IMR-90 (cell line): Measurements from ENCODE around the gene CDADC1. TPM values are rescaled to one million over a fixed set of nuclear protein-coding genes. Genes with fewer than 3 reads are reported as not detected.

Source experiments
- ATAC-seq: fragments of 200-7000 bp; cut with Tn5 transposase; 2 replicates; pipeline ENCODE4 v1.9.1; 2020; ENCODE audit warnings: low read depth, mild to moderate bottlenecking, moderate library complexity
- BruUV-seq: library from RNA; stranded (reverse); fragments of 400-500 nt; replicated peaks from 2 replicates; lab custom pipeline; 2021; lab: Mats Ljungman, UMichigan
- CTCF ChIA-PET: fragments of 300-600 bp; formaldehyde crosslinking; extraction: SDS; loops from one replicate; lab custom pipeline; 2021; ENCODE audit warnings: antibody characterized with exemption; lab: Yijun Ruan, JAX
- POLR2A ChIA-PET: fragments of 300-600 bp; sonication (Branson Sonifier 250); formaldehyde crosslinking; loops from one replicate; lab custom pipeline; 2022; ENCODE audit warnings: antibody characterized with exemption; ENCODE audit not compliant: unreplicated experiment; lab: Charles Lee
- DNase-seq: peaks from one replicate; pipeline ENCODE4 v3.0.0; 2013
- H2AFZ ChIP-seq: replicated peaks from 2 replicates; pipeline ENCODE3; 2013; ENCODE audit warnings: low read length, mild to moderate bottlenecking; ENCODE audit not compliant: poor library complexity
- H2AK5ac ChIP-seq: 2 replicates; pipeline ENCODE4 v1.6.1; 2013; ENCODE audit warnings: low read depth, low read length, inconsistent platforms
- H2AK9ac ChIP-seq: replicated peaks from 2 replicates; pipeline ENCODE3; 2013; ENCODE audit warnings: mild to moderate bottlenecking, low read depth, low read length, moderate library complexity; ENCODE audit not compliant: poor library complexity
- H2BK120ac ChIP-seq: 2 replicates; pipeline ENCODE4 v1.6.1; 2013; ENCODE audit warnings: low read depth, low read length, inconsistent platforms
- H2BK15ac ChIP-seq: 3 replicates; pipeline ENCODE4 v1.6.1; 2013; ENCODE audit warnings: low read depth, low read length, inconsistent platforms
- H2BK20ac ChIP-seq: 2 replicates; pipeline ENCODE4 v1.6.1; 2013; ENCODE audit warnings: low read depth, mild to moderate bottlenecking, inconsistent platforms, low read length, moderate library complexity
- H2BK5ac ChIP-seq: 2 replicates; pipeline ENCODE4 v1.6.1; 2013; ENCODE audit warnings: mild to moderate bottlenecking, low read depth, low read length, inconsistent platforms; ENCODE audit not compliant: poor library complexity, severe bottlenecking
- H3K14ac ChIP-seq: replicated peaks from 2 replicates; pipeline ENCODE4 v1.6.1; 2013; ENCODE audit warnings: low read depth, low read length, inconsistent platforms
- H3K18ac ChIP-seq: 2 replicates; pipeline ENCODE4 v1.6.1; 2013; ENCODE audit warnings: low read depth, low read length, control low read depth
- H3K23ac ChIP-seq: 2 replicates; pipeline ENCODE4 v1.6.1; 2013; ENCODE audit warnings: low read depth, low read length, inconsistent platforms
- H3K27ac ChIP-seq: 2 replicates; pipeline ENCODE4 v1.5.1; 2013; ENCODE audit warnings: mild to moderate bottlenecking, control low read depth, low read length; ENCODE audit not compliant: insufficient read depth
- H3K27me3 ChIP-seq: 2 replicates; pipeline ENCODE4 v1.6.1; 2013; ENCODE audit warnings: low read length; ENCODE audit not compliant: control insufficient read depth, insufficient read depth
- H3K36me3 ChIP-seq: 2 replicates; pipeline ENCODE4 v1.6.1; 2013; ENCODE audit warnings: low read length, mixed read lengths; ENCODE audit not compliant: control insufficient read depth, insufficient read depth
- H3K4ac ChIP-seq: 2 replicates; pipeline ENCODE4 v1.6.1; 2013; ENCODE audit warnings: low read depth, low read length, inconsistent platforms
- H3K4me1 ChIP-seq: 2 replicates; pipeline ENCODE4 v1.6.1; 2013; ENCODE audit warnings: low read length, mixed read lengths; ENCODE audit not compliant: control insufficient read depth, insufficient read depth
- H3K4me2 ChIP-seq: 2 replicates; pipeline ENCODE4 v1.6.1; 2013; ENCODE audit warnings: low read depth, mild to moderate bottlenecking, control low read depth, low read length, moderate library complexity
- H3K4me3 ChIP-seq: 2 replicates; pipeline ENCODE4 v1.5.1; 2013; ENCODE audit warnings: low read depth, mild to moderate bottlenecking, control low read depth, low read length, moderate library complexity; ENCODE audit not compliant: insufficient read depth
- H3K56ac ChIP-seq: 2 replicates; pipeline ENCODE4 v1.6.1; 2013; ENCODE audit warnings: low read length, inconsistent platforms; ENCODE audit not compliant: insufficient read depth; ENCODE audit errors: extremely low read depth
- H3K79me1 ChIP-seq, 2 experiments: 2 replicates each; pipeline ENCODE4 v1.6.1; 2013; ENCODE audit warnings: low read length in 2 of 2, inconsistent platforms in 1 of 2, low read depth in 1 of 2
- H3K9ac ChIP-seq: 2 replicates; pipeline ENCODE4 v1.6.1; 2013; ENCODE audit warnings: low read depth, low read length, control low read depth
- H3K9me1 ChIP-seq: 2 replicates; pipeline ENCODE4 v1.6.1; 2013; ENCODE audit warnings: low read length, inconsistent platforms; ENCODE audit not compliant: insufficient read depth
- H3K9me3 ChIP-seq: 2 replicates; pipeline ENCODE4 v1.6.1; 2013; ENCODE audit warnings: low read length; ENCODE audit not compliant: control insufficient read depth, insufficient read depth
- H4K20me1 ChIP-seq: 2 replicates; pipeline ENCODE4 v1.6.1; 2013; ENCODE audit warnings: low read length, inconsistent platforms; ENCODE audit not compliant: insufficient read depth
- H4K5ac ChIP-seq: 2 replicates; pipeline ENCODE4 v1.6.1; 2013; ENCODE audit warnings: mild to moderate bottlenecking, low read depth, low read length, control low read depth
- H4K8ac ChIP-seq, 2 experiments: 2 replicates each; pipeline ENCODE4 v1.6.1; 2013; ENCODE audit warnings: low read depth in 2 of 2, low read length in 2 of 2, control low read depth in 1 of 2, inconsistent platforms in 1 of 2
- H4K91ac ChIP-seq: 2 replicates; pipeline ENCODE4 v1.6.1; 2013; ENCODE audit warnings: low read depth, low read length, inconsistent platforms; ENCODE audit not compliant: insufficient read depth
- BHLHE40 ChIP-seq: fragments of 150-350 bp; IDR thresholded peaks from 2 replicates; pipeline ENCODE4 v1.6.1; 2016; ENCODE audit warnings: mild to moderate bottlenecking, low read depth, low read length
- ELK1 ChIP-seq: fragments of 150-350 bp; IDR thresholded peaks from 2 replicates; pipeline ENCODE4 v1.6.1; 2016; ENCODE audit warnings: low read depth, mild to moderate bottlenecking, low read length, moderate library complexity, borderline replicate concordance
- FOS ChIP-seq: fragments of 150-350 bp; IDR thresholded peaks from 2 replicates; pipeline ENCODE4 v1.6.1; 2016; ENCODE audit warnings: low read depth, low read length
- dilution Hi-C: fragments of 300-500 bp; cut with HindIII; formaldehyde crosslinking; loops from one replicate; pipeline ENCODE4 v1.14.3; 2018; ENCODE audit warnings: low sequenced_read_pairs; ENCODE audit not compliant: unreplicated experiment
- in situ Hi-C: fragments of 300-500 bp; cut with MboI; formaldehyde crosslinking; loops from 3 replicates; pipeline ENCODE4 v1.14.3; 2019; ENCODE audit warnings: low sequenced_read_pairs, inconsistent platforms, mixed read lengths
- intact Hi-C: fragments of 100-400 bp; cut with micrococcal nuclease; formaldehyde crosslinking; loops from 2 replicates; pipeline ENCODE4 v1.10.0; 2022
- polyA plus RNA-seq, 3 experiments: library from polyadenylated mRNA; depleted of rRNA; stranded (reverse); fragments of >200 nt; gene quantifications; 2 replicates each; pipeline ENCODE4 v1.2.3, GENCODE V29; 2012; ENCODE audit warnings: low replicate concordance in 1 of 3
- total RNA-seq: library from RNA; depleted of rRNA; stranded (reverse); fragments of >200 nt; gene quantifications from 2 replicates; pipeline ENCODE4 v1.2.3, GENCODE V29; 2012

The CDADC1 gene
- total and polyA plus RNA-seq, 2 of the 4 experiments (the other 2 are of a cell fraction): 0.54 to 2.6 TPM

- Histone ChIP-seq H3K4ac (no peak overlapping the region; the same call in 1 of the 2 replicates), H2BK5ac (peak overlapping the region; percentile 53), H3K18ac (peak overlapping the region; percentile 91; the same call in 1 of the 2 replicates), H3K14ac (no peak overlapping the region), H4K20me1 (no peaks in the 10 kb centered on the region), H3K9me3 (no peaks in the 10 kb centered on the region), H2AK9ac (no peak overlapping the region), H4K5ac (no peak overlapping the region), H3K4me3 (no peak overlapping the region), H4K91ac (no peak overlapping the region), H3K9me1 (peaks cover 16% of the 10 kb centered on the region), H2AK5ac (no peak overlapping the region), H3K4me2 (no peak overlapping the region; the same call in 1 of the 2 replicates), H3K4me1 (peaks cover 16% of the 10 kb centered on the region), H4K8ac (0 out of 4 replicates have a peak overlapping the region, but pooled peaks of 1 of the 2 experiments have one; percentile 77), H3K56ac (peak overlapping the region; percentile 14; the same call in 1 of the 2 replicates), H3K79me1 (peaks cover 0 to 16% of the 10 kb centered on the region in 2 experiments; a peak in 2 of 4 replicates), H2BK120ac (peak overlapping the region; percentile 87; the same call in 1 of the 2 replicates), H3K23ac (peak overlapping the region; percentile 51; the same call in 1 of the 2 replicates), H3K9ac (no peak overlapping the region), H3K36me3 (no peaks in the 10 kb centered on the region; the same call in 1 of the 2 replicates), H2AFZ (no peak overlapping the region), H2BK20ac (peak overlapping the region; percentile 78; the same call in 1 of the 2 replicates), H3K27ac (no peak overlapping the region), H2BK15ac (peak overlapping the region; percentile 73; the same call in 1 of the 3 replicates), H3K27me3 (no peaks in the 10 kb centered on the region)
- peak; percentile 51 for ATAC-seq
- in situ Hi-C loops (no loop called here), dilution Hi-C loops (no loop called here), intact Hi-C loops (no loop called here)
- ChIA-PET CTCF (interaction anchor here (0.6 kb wide), 1 partner anchor 488 kb away, joined by 3 read pairs; no protein-coding TSS in a partner anchor), POLR2A (no interaction called here)
- BruUV-seq: no TSS peak
- TF ChIP-seq BHLHE40 (0 out of 2 replicates have a peak, but pooled peaks have one; percentile 11), FOS (no peak), ELK1 (no peak)
- peak; percentile 74 for DNase-seq
Observed at GRCh38 chr13:49319551-49319950, 71.8 kb downstream of the CDADC1 start.
